NB4 (cell line): Measurements from ENCODE around the gene SAMD1.

Experiments
- DNase-seq: peaks from one replicate; pipeline ENCODE4 v3.0.0; 2010; ENCODE audit warnings: low read depth
- H3K4me3 ChIP-seq: one replicate; pipeline ENCODE4 v1.5.1; 2011; ENCODE audit warnings: mild to moderate bottlenecking, low read depth, low read length, moderate library complexity
- CTCF ChIP-seq: IDR thresholded peaks from one replicate; pipeline ENCODE4 v1.5.1; 2012; ENCODE audit warnings: low read depth, low read length
- MAX ChIP-seq: IDR thresholded peaks from 2 replicates; pipeline ENCODE4 v1.6.1; 2011; ENCODE audit warnings: low read depth, low read length
- MYC ChIP-seq: IDR thresholded peaks from 2 replicates; pipeline ENCODE4 v1.6.1; 2011; ENCODE audit warnings: low read depth, low read length
- POLR2A ChIP-seq: IDR thresholded peaks from 2 replicates; pipeline ENCODE4 v1.6.1; 2011; ENCODE audit warnings: mild to moderate bottlenecking; ENCODE audit not compliant: insufficient read length; ENCODE audit errors: extremely low read depth

Gene SAMD1

GRCh38 chr19:14094854-14095253, 4.3 kb upstream of the SAMD1 start:
- DNase-seq, result no peak
- H3K4me3 ChIP-seq, result no peak overlapping the region
- TF ChIP-seq MYC (no peak), CTCF (no peak), MAX (no peak), POLR2A (no peak)

- no peak for TF ChIP-seq MYC
- no peak for TF ChIP-seq MAX
- TF ChIP-seq POLR2A, result no peak
- no peak for TF ChIP-seq CTCF
- DNase-seq, result no peak
- no peak overlapping the region for H3K4me3 ChIP-seq
Measured at GRCh38 chr19:14093117-14093823, 2.7 kb upstream of the SAMD1 start.

GRCh38 chr19:14091813-14092462, 1.4 kb upstream of the SAMD1 start:
- H3K4me3 ChIP-seq, result peak overlapping the region; percentile 75
- TF ChIP-seq MAX (no peak), MYC (no peak; the same call in 1 of the 2 replicates), CTCF (peak; percentile 6), POLR2A (no peak)
- DNase-seq, result peak; percentile 77

- TF ChIP-seq MAX, result no peak
- TF ChIP-seq MYC, result no peak
- TF ChIP-seq CTCF, result peak; percentile 2
- peak; percentile 71 for TF ChIP-seq POLR2A
- H3K4me3 ChIP-seq, result peak overlapping the region; percentile 75
- DNase-seq, result peak; percentile 85
Measured at GRCh38 chr19:14091081-14091812, 696 bp upstream of the SAMD1 start.

- H3K4me3 ChIP-seq, result peak overlapping the region; percentile 53
- peak; percentile 71 for DNase-seq
- TF ChIP-seq POLR2A (no peak), CTCF (no peak), MYC (no peak), MAX (no peak)
Measured at GRCh38 chr19:14089662-14090508, 666 bp downstream of the SAMD1 start.
